A549 treated with GW870086 at 1 μM for 4 hours (cell line): ENCODE results near the gene PANK4. TPM values are rescaled to one million over a fixed set of nuclear protein-coding genes. Genes with fewer than 3 reads are reported as not detected.

Experiments used
- total RNA-seq: library from RNA; stranded (reverse); fragments of 200-300 nt; extraction: Qiagen RNA extraction; gene quantifications from 5 replicates; pipeline ENCODE4 v1.2.3, GENCODE V29; 2022; ENCODE audit warnings: low read depth

Gene PANK4
- total RNA-seq, result 8.0 to 11.6 TPM (median 10.1 TPM) in 5 replicates

GRCh38 chr1:2525920-2526823 lies at the start of gene PANK4:
TSS of gene PANK4 (minus strand) at chr1:2526596. CDS start at chr1:2526587, 9 bp downstream.

GRCh38 chr1:2556277-2556677 lies 29.9 kb upstream of the PANK4 start, which contains the start of gene TNFRSF14:
TSS of gene TNFRSF14 (plus strand) at chr1:2556371. CDS start at chr1:2556665, 294 bp downstream.

DNA sequence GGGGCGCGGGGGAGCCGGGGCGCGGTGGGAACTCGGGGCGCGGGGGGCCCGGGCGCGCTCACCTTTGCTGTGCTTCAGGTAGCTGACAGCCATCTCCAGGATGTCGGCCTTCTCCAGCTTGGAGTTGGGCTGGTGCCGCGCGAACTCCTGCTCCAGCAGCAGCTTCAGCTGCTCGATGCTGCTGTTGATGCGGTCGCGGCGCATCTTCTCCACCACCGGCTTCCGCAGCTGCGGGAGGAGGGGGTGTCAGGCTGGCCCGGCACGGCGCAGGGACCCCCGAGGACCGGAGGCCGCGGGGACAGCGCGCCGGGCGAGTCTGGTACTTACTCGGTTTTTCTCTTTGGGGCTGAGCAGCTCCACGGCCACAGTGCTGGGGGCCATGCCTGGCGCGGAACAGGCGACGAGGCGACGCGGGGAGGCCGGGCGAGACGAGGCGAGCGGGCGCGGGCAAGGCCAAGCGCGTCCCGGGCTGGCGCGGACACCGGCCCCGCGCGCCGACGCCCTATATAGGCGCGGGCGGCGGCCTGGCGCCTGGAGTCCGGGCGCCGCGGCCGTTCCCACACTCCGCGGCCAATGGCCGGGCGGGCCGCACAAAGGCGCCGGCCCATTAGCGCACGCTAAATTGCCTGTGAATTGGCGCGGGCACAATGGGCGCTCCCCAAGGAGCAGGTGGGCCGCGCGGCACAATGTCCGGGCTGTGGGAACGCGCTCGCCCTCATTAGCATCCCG lies 3.6 kb upstream of the PANK4 start, which contains the start of gene HES5:
Gene HES5, minus strand, starts transcription at position 480 of the 729 bp plus-strand sequence. Its CDS starts 99 bp downstream, at position 381.

GRCh38 chr1:2476061-2476999 lies 50.1 kb downstream of the PANK4 start, which contains the start of gene PLCH2:
TSS of gene PLCH2 (plus strand) at chr1:2476289. CDS start at chr1:2476589, 300 bp downstream.

Other genes starting within 250 kb of the PANK4 start
- gene MORN1, start 135.0 kb downstream of the PANK4 start, total RNA-seq, result 5.8 to 6.4 TPM (median 6.2 TPM) in 5 replicates
- gene RER1, start 134.8 kb downstream of the PANK4 start, total RNA-seq, result 90.3 to 142 TPM (median 127 TPM) in 5 replicates
- gene PEX10, start 114.0 kb downstream of the PANK4 start, total RNA-seq, result 21.6 to 24.1 TPM (median 23.7 TPM) in 5 replicates
- gene PLCH2, start 50.3 kb downstream of the PANK4 start, total RNA-seq, result 0.17 to 0.53 TPM (median 0.28 TPM) in 5 replicates
- gene HES5, start 3.7 kb upstream of the PANK4 start, total RNA-seq, result not detected in 5 replicates
- gene TNFRSF14, start 29.8 kb upstream of the PANK4 start, total RNA-seq, result 0.21 to 0.39 TPM (median 0.33 TPM) in 3 of 5 replicates, not detected in the others
- gene PRXL2B, start 60.2 kb upstream of the PANK4 start, total RNA-seq, result 20.8 to 24.2 TPM (median 21.9 TPM) in 5 replicates
- gene MMEL1, start 106.4 kb upstream of the PANK4 start, total RNA-seq, result not detected in 5 replicates